GDM1 (cell line): ENCODE results near the gene KRTAP3-2.
"Not testable (repeated sequence)": the region's sequence is repeated elsewhere in the genome, so short reads cannot be mapped to it uniquely, and the experiment has no call there.

Experiments used
- DNase-seq: peaks from one replicate; lab custom pipeline; 2025; lab: John Stamatoyannopoulos, UW

The KRTAP3-2 gene

GRCh38 chr17:40999563-40999962 lies at the start of gene KRTAP3-2:
Gene KRTAP3-2, minus strand, starts transcription at chr17:40999906. Its CDS starts 53 bp downstream, at chr17:40999853.
- DNase-seq, result not testable (repeated sequence)

- no peak for DNase-seq
Measured at GRCh38 chr17:41049110-41049509, 49.4 kb upstream of the KRTAP3-2 start.

DNA sequence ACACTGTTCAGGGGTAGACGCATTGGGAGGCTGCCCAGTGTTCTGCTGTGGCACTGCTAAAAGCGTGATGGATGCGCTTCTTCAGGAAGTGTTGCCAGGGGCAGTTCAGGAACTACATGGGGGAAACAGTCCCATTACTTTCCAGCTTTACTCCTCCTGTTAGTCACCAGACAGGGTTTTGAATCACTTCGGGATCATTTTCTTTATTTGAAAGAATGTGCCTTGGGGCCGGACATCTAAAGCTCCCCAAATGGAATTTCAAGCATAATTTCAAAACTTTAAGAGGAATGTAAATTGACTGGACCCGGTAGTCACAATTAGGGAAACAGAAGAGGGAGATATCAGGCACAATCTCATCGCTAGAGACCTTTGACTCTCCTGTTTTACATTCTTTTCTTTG lies 48.7 kb upstream of the KRTAP3-2 start:
- no peak for DNase-seq

- DNase-seq, result not testable (repeated sequence)
Measured at GRCh38 chr17:41046735-41047465, 47.2 kb upstream of the KRTAP3-2 start, which contains the start of gene KRTAP2-1. Gene KRTAP2-1, minus strand, starts transcription at chr17:41047316. Its CDS starts 49 bp downstream, at chr17:41047267.

GRCh38 chr17:41042953-41043352 lies 43.2 kb upstream of the KRTAP3-2 start:
- DNase-seq, result no peak

DNA sequence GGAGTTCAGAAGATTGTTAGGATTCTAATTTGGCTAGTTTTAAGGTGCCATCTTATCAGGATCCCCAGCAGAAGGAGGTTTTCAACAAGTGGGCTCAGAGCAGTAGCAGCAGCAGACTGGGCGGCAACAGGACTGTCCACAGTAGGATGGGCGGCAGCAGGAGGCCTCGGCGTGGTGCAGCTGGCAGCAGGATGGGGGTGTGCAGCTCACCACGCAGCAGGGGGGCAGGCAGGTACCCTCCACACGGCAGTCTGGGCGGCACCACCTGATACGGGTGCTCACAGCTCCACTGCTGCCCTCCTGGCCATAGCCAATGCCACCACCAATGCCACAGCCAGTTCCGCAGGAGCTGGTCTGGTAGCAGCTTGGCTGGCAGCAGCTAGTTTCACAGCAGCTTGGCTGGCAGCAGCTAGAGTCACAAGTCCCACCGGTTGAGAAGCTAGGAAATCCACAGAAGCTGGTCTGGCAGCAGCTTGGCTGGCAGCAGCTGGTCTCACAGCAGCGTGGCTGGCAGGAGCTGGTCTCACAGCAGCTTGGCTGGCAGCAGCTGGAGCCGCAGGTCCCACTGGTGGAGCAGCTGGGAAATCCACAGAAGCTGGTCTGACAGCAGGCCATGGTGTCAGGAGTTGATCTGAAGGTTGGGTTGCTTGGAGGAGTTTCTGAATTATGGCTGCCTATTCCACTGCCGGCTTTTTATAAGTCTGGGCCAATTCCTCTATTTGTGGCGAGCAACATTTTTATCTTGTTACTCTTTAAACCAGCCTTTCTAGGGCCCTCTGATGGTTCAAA lies 41.3 kb upstream of the KRTAP3-2 start, which contains the start of gene KRTAP1-1:
TSS of gene KRTAP1-1 (minus strand) at position 668 of the 789 bp plus-strand sequence. CDS start at position 615, 53 bp downstream.
- DNase-seq, result not testable (repeated sequence)

DNA sequence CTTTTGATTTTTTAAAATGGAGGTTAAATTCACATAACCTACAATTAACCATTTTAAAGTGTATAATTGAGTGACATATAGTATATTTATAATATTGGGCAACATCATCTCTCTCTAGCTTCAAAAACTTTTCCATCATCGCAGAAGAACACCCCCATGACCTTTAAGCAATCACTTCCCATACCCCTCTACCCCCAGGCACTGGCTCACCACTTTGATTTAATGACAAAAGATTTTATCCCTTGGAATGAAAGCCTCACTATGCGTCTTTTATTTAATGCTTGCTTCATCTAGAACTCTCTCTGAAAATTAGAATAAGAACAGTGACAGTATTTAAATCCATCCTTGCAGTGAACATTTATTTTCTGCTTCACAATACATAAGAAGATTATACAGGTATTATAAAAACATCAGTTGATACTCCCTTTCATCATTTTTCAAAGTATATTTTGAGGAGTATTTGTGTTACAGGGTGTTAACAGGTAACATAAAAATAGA lies 38.2 kb upstream of the KRTAP3-2 start:
- no peak for DNase-seq

- DNase-seq, result not testable (repeated sequence)
Measured at GRCh38 chr17:41034346-41034935, 34.7 kb upstream of the KRTAP3-2 start, which contains the start of gene KRTAP1-3. Gene KRTAP1-3, minus strand, starts transcription at chr17:41034874. Its CDS starts 53 bp downstream, at chr17:41034821.

GRCh38 chr17:41029633-41030245 lies 30.0 kb upstream of the KRTAP3-2 start, which contains the start of gene KRTAP1-4:
Gene KRTAP1-4, minus strand, starts transcription at chr17:41030195. Its CDS starts 117 bp downstream, at chr17:41030078.
- DNase-seq, result no peak

DNA sequence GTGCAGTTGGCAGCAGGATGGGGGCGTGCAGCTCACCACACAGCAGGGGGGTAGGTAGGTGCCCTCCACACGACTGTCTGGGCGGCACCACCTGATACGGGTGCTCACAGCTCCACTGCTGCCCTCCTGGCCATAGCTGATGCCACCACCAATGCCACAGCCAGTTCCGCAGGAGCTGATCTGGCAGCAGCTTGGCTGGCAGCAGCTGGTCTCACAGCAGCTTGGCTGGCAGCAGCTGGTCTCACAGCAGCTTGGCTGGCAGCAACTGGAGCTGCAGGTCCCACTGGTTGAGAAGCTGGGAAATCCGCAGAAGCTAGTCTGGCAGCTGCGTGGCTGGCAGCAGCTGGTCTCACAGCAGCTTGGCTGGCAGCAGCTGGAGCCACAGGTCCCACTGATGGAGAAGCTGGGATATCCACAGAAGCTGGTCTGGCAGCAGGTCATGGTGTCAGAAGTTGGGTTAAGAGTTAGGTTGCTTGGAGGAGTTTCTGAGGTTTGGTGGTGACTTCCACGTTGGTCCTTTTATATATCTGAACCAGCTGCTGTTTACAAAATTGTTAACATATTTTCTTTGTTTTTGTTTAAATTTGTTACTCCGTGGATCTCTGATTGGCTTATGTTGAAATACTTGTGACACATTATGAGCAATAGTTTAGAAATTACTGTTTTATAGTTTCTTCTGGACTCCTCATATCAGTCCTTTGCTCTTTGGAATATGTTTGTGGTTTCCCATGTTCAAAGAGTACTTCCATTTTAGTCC lies 27.2 kb upstream of the KRTAP3-2 start, which contains the start of gene KRTAP1-5:
TSS of gene KRTAP1-5 (minus strand) at position 494 of the 757 bp plus-strand sequence. CDS start at position 441, 53 bp downstream.
- DNase-seq, result no peak

DNA sequence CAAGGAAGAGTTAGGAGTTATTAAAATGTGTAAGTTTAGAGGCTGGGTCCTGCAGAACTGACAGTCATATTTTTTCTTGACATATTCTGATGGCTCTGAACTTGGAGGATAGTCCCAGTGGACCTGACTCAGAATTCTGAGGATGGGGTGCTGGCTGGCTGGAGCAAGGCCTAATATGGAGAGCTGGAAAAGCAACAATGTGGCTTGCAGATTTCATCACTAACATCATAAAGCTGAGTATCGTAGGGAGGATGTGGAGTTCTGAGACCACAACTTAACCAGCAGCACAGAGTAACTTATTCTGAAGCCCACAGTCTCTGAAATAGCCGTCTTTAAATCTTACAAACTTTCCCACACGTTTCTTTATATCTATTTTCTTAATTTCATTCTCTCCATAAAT lies 25.0 kb upstream of the KRTAP3-2 start:
- no peak for DNase-seq

GRCh38 chr17:41020336-41020735 lies 20.6 kb upstream of the KRTAP3-2 start:
- no peak for DNase-seq

- DNase-seq, result no peak
Measured at GRCh38 chr17:41019415-41019814, 19.7 kb upstream of the KRTAP3-2 start.

DNA sequence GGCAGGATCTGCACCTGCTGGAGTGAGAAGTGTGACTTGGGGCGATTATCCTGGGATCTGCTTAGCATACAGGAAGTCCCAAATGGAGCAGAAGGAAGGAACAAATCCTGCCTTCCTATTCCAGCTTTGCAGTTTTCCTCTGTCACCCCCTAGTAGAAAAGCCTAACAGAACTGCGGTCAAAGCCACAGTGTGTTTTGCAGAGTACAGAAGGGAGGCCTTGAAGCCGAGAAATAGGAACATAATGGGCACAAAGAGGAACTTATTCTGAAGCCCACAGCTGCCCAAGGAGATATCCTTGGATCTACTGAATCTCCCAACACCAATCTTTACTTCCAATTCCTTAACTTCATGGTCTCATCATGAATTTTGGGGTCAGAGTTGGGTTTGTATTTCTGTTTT lies 18.8 kb upstream of the KRTAP3-2 start:
- peak; percentile 36 for DNase-seq

DNA sequence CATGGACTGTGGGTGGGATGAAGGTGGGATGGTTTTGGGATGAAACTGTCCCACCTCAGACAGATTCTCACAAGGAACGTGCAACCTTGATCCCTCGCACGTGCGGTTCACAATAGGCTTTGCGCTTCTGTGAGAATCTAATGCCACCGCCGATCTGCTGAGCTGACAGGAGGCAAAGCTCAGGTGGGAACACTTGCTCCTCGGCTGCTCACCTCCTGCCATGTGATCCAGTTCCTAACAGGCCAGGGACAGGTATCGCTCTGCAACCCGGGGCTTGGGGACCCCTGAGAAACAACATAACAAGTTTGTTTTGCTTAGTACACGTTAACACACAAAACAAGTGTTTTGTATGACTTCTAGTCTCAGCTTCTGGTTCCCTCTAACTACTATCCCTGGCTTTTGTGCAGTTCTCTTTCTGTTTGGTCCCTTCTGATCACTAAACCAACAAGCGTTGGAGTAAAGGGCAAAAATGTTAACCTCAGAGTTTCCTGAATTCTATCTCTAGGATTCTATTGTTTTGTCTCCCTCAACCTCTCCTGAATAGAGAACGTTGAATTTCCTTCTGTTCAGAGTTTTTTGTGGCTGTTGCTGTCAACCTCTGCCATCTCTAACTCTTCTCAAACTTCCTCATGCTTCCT lies 17.0 kb upstream of the KRTAP3-2 start:
- DNase-seq, result no peak

- no peak for DNase-seq
Measured at GRCh38 chr17:41015454-41015853, 15.7 kb upstream of the KRTAP3-2 start.

DNA sequence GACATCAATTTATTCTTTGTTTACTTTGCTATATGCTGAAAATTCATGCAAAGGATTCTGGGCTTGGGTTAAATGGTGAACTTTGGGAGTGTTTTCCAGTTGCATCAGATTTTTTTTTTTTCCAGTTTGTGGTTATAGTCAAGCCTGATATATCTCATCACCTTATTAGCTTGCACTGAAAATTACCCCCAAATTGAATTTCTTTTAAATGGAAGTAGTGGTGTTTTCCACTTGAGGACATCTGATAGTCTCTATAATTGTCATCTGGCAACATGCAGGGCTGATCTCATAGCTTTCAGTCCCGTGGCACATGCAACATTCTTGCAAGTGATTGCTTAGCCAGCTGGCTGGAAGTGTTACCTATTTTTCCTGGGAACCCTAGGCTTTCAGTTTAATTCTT lies 13.9 kb upstream of the KRTAP3-2 start:
- DNase-seq, result no peak

DNA sequence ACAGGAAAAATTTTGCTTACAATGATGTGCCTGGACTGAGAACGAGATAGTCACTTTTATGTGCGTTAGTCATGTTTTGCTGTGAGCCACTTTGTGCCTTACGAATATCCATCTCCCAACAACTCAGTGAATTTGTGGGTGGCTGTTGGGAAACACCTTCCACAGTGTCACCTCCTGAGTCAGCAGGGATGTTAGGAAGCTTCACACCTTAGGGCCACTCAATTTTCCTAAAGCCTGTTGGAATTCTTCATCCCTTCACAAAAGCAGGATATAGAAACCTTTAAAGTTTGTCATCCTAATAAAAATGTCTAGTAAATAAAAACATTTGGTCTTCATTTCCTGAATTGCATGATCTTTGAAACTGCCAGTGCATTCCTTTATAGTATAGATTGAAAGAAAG lies 13.5 kb upstream of the KRTAP3-2 start:
- no peak for DNase-seq

DNA sequence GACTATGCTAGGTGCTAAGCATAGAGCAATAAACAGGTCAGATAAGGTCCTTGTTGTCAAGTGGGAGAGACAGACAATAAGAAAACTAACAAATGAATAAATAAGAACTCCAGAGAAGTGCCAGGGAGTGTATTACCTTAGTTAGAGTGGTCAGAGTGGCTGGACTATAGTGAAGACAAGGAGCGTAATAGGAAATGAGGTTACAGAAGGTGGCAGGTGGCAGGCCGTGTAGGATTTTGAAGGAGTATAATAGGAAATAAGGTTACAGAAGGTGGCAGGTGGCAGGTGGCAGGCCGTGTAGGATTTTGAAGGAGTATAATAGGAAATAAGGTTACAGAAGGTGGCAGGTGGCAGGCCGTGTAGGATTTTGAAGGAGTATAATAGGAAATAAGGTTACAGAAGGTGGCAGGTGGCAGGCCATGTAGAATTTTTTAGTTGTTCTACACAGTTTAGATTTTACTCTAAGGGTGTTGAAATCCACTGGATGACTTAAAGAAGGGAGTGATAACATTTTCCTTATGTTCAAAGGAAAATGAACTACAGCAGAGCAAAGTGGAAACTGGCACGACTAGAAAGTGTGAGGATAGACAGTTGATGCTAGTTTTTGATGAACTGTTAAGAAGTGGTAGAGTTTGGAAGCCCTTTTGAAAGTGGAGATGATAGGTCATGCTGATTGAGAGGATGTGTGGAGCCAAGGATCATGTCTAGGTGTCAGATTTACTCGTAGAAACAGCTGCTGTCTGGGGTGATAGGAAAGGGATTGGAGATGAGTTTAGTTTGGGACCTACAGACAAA lies 12.8 kb upstream of the KRTAP3-2 start:
- no peak for DNase-seq
